HG03135 (cell line): ENCODE results near the gene SEC31A.
A peak's percentile ranks its signal among the peaks of the same experiment; 100 is the strongest.
"Not testable (repeated sequence)": the region's sequence is repeated elsewhere in the genome, so short reads cannot be mapped to it uniquely, and the experiment has no call there.

Experiments
- ATAC-seq: cut with Tn5 transposase; IDR thresholded peaks from one replicate; pipeline ENCODE4 v1.9.1; 2021; ENCODE audit warnings: mild to moderate bottlenecking, moderate library complexity; ENCODE audit not compliant: unreplicated experiment

The SEC31A gene

GRCh38 chr4:82839624-82840023 is 51.3 kb downstream of the SEC31A start:
- ATAC-seq, result no peak

GRCh38 chr4:82833696-82834313 is 57.1 kb downstream of the SEC31A start:
- ATAC-seq, result no peak

GRCh38 chr4:82833060-82833459 is 57.9 kb downstream of the SEC31A start:
- not testable (repeated sequence) for ATAC-seq

GRCh38 chr4:82825425-82825824 is 65.5 kb downstream of the SEC31A start:
- ATAC-seq, result no peak

GRCh38 chr4:82823062-82823461 is 67.9 kb downstream of the SEC31A start:
- ATAC-seq, result no peak

GRCh38 chr4:82820689-82821088 is 70.3 kb downstream of the SEC31A start:
- no peak for ATAC-seq

GRCh38 chr4:82818664-82819662 is 72.0 kb downstream of the SEC31A start:
- no peak for ATAC-seq

- ATAC-seq, result not testable (repeated sequence)
Observed at GRCh38 chr4:82816874-82817273, 74.1 kb downstream of the SEC31A start.

- ATAC-seq, result no peak
Observed at GRCh38 chr4:82814034-82814433, 76.9 kb downstream of the SEC31A start.

- ATAC-seq, result no peak
Observed at GRCh38 chr4:82811838-82812341, 79.1 kb downstream of the SEC31A start.

- no peak for ATAC-seq
Observed at GRCh38 chr4:82811392-82811791, 79.6 kb downstream of the SEC31A start.

- ATAC-seq, result no peak
Observed at GRCh38 chr4:82810176-82810575, 80.8 kb downstream of the SEC31A start.

- no peak for ATAC-seq
Observed at GRCh38 chr4:82809619-82810018, 81.3 kb downstream of the SEC31A start.

GRCh38 chr4:82803746-82804145 is 87.2 kb downstream of the SEC31A start:
- ATAC-seq, result no peak

- ATAC-seq, result no peak
Observed at GRCh38 chr4:82802911-82803310, 88.0 kb downstream of the SEC31A start.

GRCh38 chr4:82801910-82802521 is 88.9 kb downstream of the SEC31A start:
- ATAC-seq, result no peak

GRCh38 chr4:82799006-82799881 is 91.7 kb downstream of the SEC31A start:
- peak; percentile 40 for ATAC-seq

GRCh38 chr4:82798168-82799005 is 92.6 kb downstream of the SEC31A start, which contains the start of gene SCD5:
Gene SCD5, minus strand, starts transcription at chr4:82798796. Its CDS starts 259 bp downstream, at chr4:82798537.
- peak; percentile 88 for ATAC-seq

- no peak for ATAC-seq
Observed at GRCh38 chr4:82797405-82798111, 93.4 kb downstream of the SEC31A start.
